ENCODE measurements around the gene BPI. TPM values are rescaled to one million over a fixed set of nuclear protein-coding genes. Genes with fewer than 3 reads are reported as not detected.
"Not testable (repeated sequence)": the region's sequence is repeated elsewhere in the genome, so short reads cannot be mapped to it uniquely, and the experiment has no call there.

BPI gene
- total RNA-seq (10 to 100 TPM in 1 of 2 donors, 1 to 10 TPM in 1; 8.7 to 11.5 TPM), polyA plus RNA-seq (ENCODE audit: insufficient read length in 2 of 2) (1 to 10 TPM in 1 of 2 donors, not detected in 1; 5.0 TPM)
- long read RNA-seq, donor 1: 0 reads
- long read RNA-seq, donor 2: 0 reads
- long read RNA-seq, donor 3: 0 reads
- long read RNA-seq, donor 4, partial matches to known transcripts: 0 of 1 reads
- long read RNA-seq, donor 4, other reads (novel, unspliced or antisense): 0 of 1 reads

DNA sequence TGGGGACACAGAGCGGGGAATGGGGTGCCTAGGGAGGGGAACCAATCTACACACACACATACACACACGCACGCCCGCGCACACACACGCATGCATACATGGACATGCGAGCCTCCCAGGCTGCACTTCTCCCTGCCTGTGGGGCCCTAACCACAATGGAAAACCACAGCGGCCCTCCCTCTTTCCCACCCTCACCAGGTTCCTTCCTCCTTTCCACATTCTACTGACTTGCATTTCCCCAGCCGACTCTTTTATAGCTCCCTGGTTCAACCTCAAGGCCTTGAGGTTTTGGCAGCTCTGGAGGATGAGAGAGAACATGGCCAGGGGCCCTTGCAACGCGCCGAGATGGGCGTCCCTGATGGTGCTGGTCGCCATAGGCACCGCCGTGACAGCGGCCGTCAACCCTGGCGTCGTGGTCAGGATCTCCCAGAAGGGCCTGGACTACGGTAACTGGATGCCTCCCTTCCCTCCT lies at the start of gene BPI:
Gene BPI (plus strand): TSS at position 249 of the 472 bp plus-strand sequence. CDS start 68 bp downstream, at position 317.
- Histone ChIP-seq H3K4me1 (ENCODE audit: control insufficient read depth, insufficient read depth, low read length) (peaks cover 24% of the 10 kb centered on the region), H3K27me3 (ENCODE audit: control insufficient read depth, insufficient read depth, low read length) (no peaks in the 10 kb centered on the region), H3K9me3 (ENCODE audit: control insufficient read depth, insufficient read depth, low read length) (peaks cover 1% of the 10 kb centered on the region), H3K27ac (ENCODE audit: low read depth, low read length) (peak within 1 kb of the TSS; percentile 69), H3K36me3 (ENCODE audit: control insufficient read depth, insufficient read depth, low read length) (no peaks in the 10 kb centered on the region), H3K4me3 (ENCODE audit: low read depth, low read length) (no peak within 1 kb of the TSS)
- no peak for DNase-seq (ENCODE audit: low read depth in 4 of 6, low spot score in 6 of 6)
- 64% methylated on average over 19 of the region's 21 CpGs for WGBS (ENCODE audit: insufficient coverage)

DNA sequence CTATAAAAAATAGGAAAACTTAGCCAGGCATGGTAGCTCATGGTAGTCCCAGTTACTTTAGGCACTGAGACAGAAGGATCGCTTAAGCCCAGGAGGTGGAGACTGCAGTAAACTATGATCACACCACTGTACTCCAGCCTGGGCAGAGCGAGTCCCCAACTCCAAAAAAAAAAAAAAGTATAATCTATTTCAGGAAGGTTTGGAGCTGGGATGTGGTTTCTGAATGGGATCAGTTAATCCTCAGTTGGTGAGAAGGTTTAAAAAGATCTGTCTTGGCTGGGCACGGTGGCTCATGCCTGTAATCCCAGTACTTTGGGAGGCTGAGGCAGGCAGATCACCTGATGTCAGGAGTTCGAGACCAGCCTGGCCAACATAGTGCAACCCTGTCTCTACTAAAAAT lies 49.3 kb upstream of the BPI start:
- H3K9me3 ChIP-seq (ENCODE audit: control insufficient read depth, insufficient read depth, low read length); DNase-seq (ENCODE audit: low read depth in 4 of 6, low spot score in 6 of 6); H3K36me3 ChIP-seq (ENCODE audit: control insufficient read depth, insufficient read depth, low read length); H3K4me3 ChIP-seq (ENCODE audit: low read depth, low read length); H3K27me3 ChIP-seq (ENCODE audit: control insufficient read depth, insufficient read depth, low read length): not testable (repeated sequence)
- peaks cover 27% of the 10 kb centered on the region for H3K4me1 ChIP-seq (ENCODE audit: control insufficient read depth, insufficient read depth, low read length)
- peak overlapping the region; percentile 70 for H3K27ac ChIP-seq (ENCODE audit: low read depth, low read length)
- WGBS (ENCODE audit: insufficient coverage): 94% methylated on average over 2 of the region's 4 CpGs

DNA sequence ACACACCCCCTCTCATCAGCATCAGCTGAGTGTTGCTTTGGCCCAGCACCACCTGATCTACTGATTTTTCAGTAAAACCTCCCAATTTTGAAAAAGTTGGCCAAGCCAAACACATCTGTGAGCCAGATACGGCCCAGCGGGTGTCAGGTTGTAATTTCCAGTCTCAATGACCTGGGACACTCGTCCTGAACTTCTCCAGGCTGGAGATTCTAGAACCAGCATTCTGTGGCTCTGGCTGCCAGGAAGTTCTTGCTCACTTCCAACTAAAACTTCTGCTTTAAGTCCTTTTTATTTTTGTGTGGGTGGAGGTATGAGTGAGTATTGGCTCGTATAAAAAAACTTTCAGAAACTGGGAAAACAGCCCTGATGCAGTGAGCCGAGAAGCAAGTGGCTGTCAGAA lies 48.6 kb upstream of the BPI start:
- Histone ChIP-seq H3K9me3 (ENCODE audit: control insufficient read depth, insufficient read depth, low read length) (no peaks in the 10 kb centered on the region), H3K4me1 (ENCODE audit: control insufficient read depth, insufficient read depth, low read length) (peaks cover 35% of the 10 kb centered on the region), H3K36me3 (ENCODE audit: control insufficient read depth, insufficient read depth, low read length) (no peaks in the 10 kb centered on the region), H3K4me3 (ENCODE audit: low read depth, low read length) (no peak overlapping the region), H3K27ac (ENCODE audit: low read depth, low read length) (peak overlapping the region; percentile 70), H3K27me3 (ENCODE audit: control insufficient read depth, insufficient read depth, low read length) (no peaks in the 10 kb centered on the region)
- WGBS (ENCODE audit: insufficient coverage): 69% methylated on average over 4 of the region's 5 CpGs
- DNase-seq (ENCODE audit: low read depth in 4 of 6, low spot score in 6 of 6): peak in 1 of 6 donors; percentile 65

DNA sequence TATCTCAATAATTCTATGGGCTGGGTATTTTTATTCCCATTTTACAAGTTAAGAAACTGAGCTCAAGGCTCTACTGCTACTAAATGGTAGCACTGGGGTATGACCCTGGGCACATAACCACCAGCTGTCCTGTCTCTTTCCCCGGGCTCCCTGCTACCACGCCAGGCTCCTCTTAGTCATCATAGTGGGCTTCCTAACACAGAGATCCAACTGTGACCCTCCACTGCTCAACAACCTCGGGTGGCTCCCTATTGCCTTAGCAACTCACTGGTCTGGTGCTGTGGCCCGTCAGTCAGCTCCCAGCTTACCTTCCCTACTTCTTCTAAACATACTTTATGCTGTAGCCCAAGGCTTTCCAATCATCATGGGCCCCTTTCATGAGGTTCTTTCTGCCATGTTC lies 47.9 kb upstream of the BPI start:
- no peak overlapping the region for H3K4me3 ChIP-seq (ENCODE audit: low read depth, low read length)
- WGBS (ENCODE audit: insufficient coverage): 88% methylated on average over 4 of the region's 4 CpGs
- H3K27ac ChIP-seq (ENCODE audit: low read depth, low read length): peak overlapping the region; percentile 70
- no peaks in the 10 kb centered on the region for H3K9me3 ChIP-seq (ENCODE audit: control insufficient read depth, insufficient read depth, low read length)
- H3K27me3 ChIP-seq (ENCODE audit: control insufficient read depth, insufficient read depth, low read length): no peaks in the 10 kb centered on the region
- no peaks in the 10 kb centered on the region for H3K36me3 ChIP-seq (ENCODE audit: control insufficient read depth, insufficient read depth, low read length)
- DNase-seq (ENCODE audit: low read depth in 4 of 6, low spot score in 6 of 6): no peak
- peaks cover 39% of the 10 kb centered on the region for H3K4me1 ChIP-seq (ENCODE audit: control insufficient read depth, insufficient read depth, low read length)

DNA sequence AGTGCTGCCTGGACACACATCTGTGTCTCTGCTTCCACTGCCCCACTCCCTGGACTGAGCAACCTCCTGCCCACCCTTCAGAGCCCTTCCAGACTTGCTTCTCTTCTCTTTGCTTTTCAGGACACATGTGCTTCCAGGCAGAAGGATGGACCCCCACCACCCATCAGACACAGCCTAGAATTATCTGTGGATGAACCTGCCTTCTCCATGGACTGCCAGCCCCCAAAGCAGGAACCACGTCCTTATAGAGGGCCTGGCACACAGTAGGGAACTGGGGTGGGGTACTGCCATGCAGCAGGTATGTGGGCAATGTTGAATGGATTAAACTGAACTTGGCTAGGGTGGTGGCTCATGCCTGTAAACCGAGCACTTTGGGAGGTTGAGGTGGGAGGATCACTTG lies 47.0 kb upstream of the BPI start:
- Histone ChIP-seq H3K27ac (ENCODE audit: low read depth, low read length) (no peak overlapping the region), H3K4me1 (ENCODE audit: control insufficient read depth, insufficient read depth, low read length) (peaks cover 41% of the 10 kb centered on the region), H3K4me3 (ENCODE audit: low read depth, low read length) (no peak overlapping the region), H3K36me3 (ENCODE audit: control insufficient read depth, insufficient read depth, low read length) (no peaks in the 10 kb centered on the region), H3K9me3 (ENCODE audit: control insufficient read depth, insufficient read depth, low read length) (no peaks in the 10 kb centered on the region), H3K27me3 (ENCODE audit: control insufficient read depth, insufficient read depth, low read length) (no peaks in the 10 kb centered on the region)
- no peak for DNase-seq (ENCODE audit: low read depth in 4 of 6, low spot score in 6 of 6)
- 80% methylated on average over 1 of the region's 2 CpGs for WGBS (ENCODE audit: insufficient coverage)

DNA sequence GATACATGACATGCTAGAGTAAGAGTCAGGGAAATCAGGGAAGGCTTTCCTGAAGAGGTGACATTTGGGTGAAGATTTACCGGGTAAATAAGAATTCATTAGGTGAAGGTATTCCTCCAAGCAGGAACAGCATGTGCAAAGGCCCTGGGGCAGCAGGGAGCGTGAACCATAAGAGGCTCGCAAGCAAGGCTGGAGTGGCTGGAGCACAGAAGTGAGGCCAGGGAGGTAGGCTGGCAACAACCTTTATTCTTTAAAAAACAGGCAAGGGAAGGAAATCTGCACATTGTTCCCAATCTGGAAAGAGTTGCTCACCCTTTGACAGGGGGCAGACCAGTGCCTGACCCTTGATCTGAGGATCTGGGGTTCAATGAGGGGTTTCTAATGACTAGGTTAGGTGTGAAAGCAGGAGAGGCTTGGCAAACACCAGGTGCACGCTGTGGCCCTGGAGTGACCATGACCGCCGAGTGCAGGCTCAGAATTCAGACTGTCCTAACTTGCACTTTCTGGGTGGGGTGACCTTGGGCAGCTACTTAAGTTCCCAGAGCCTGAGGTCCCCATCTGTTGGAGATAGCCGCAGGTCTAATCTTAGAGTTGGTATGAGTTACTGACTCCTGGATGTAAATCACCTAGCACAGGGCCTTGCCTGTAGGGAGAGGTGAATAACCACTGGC lies 45.3 kb upstream of the BPI start:
- no peak for DNase-seq (ENCODE audit: low read depth in 4 of 6, low spot score in 6 of 6)
- H3K27me3 ChIP-seq (ENCODE audit: control insufficient read depth, insufficient read depth, low read length): no peaks in the 10 kb centered on the region
- peak overlapping the region; percentile 21 for H3K27ac ChIP-seq (ENCODE audit: low read depth, low read length)
- WGBS (ENCODE audit: insufficient coverage): 91% methylated on average over 7 of the region's 7 CpGs
- H3K4me3 ChIP-seq (ENCODE audit: low read depth, low read length): peak overlapping the region; percentile 54
- no peaks in the 10 kb centered on the region for H3K9me3 ChIP-seq (ENCODE audit: control insufficient read depth, insufficient read depth, low read length)
- no peaks in the 10 kb centered on the region for H3K36me3 ChIP-seq (ENCODE audit: control insufficient read depth, insufficient read depth, low read length)
- H3K4me1 ChIP-seq (ENCODE audit: control insufficient read depth, insufficient read depth, low read length): peaks cover 25% of the 10 kb centered on the region

DNA sequence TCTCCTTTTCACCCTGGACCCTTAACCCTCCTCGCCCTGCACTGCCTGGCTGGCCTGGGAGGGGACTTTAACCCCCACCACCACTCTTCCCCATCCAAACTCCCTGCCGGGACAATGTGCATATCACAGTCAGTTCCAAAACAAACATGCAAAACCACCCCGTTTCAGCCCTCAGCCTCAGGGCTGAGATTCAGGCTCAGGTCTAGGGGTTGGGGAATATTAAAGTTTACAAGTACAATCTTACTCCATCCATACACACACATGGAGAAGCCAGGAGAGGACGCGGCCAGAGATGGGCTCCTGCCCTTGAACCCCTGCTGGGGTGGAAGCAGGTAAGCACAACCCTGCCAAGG lies 44.0 kb upstream of the BPI start:
- peak overlapping the region; percentile 54 for H3K4me3 ChIP-seq (ENCODE audit: low read depth, low read length)
- WGBS (ENCODE audit: insufficient coverage): 18% methylated on average over 3 of the region's 5 CpGs
- peak overlapping the region; percentile 92 for H3K27ac ChIP-seq (ENCODE audit: low read depth, low read length)
- DNase-seq (ENCODE audit: low read depth in 4 of 6, low spot score in 6 of 6): peak in 1 of 6 donors; percentile 65
- peaks cover 23% of the 10 kb centered on the region for H3K4me1 ChIP-seq (ENCODE audit: control insufficient read depth, insufficient read depth, low read length)
- H3K27me3 ChIP-seq (ENCODE audit: control insufficient read depth, insufficient read depth, low read length): no peaks in the 10 kb centered on the region
- H3K36me3 ChIP-seq (ENCODE audit: control insufficient read depth, insufficient read depth, low read length): no peaks in the 10 kb centered on the region
- H3K9me3 ChIP-seq (ENCODE audit: control insufficient read depth, insufficient read depth, low read length): no peaks in the 10 kb centered on the region

DNA sequence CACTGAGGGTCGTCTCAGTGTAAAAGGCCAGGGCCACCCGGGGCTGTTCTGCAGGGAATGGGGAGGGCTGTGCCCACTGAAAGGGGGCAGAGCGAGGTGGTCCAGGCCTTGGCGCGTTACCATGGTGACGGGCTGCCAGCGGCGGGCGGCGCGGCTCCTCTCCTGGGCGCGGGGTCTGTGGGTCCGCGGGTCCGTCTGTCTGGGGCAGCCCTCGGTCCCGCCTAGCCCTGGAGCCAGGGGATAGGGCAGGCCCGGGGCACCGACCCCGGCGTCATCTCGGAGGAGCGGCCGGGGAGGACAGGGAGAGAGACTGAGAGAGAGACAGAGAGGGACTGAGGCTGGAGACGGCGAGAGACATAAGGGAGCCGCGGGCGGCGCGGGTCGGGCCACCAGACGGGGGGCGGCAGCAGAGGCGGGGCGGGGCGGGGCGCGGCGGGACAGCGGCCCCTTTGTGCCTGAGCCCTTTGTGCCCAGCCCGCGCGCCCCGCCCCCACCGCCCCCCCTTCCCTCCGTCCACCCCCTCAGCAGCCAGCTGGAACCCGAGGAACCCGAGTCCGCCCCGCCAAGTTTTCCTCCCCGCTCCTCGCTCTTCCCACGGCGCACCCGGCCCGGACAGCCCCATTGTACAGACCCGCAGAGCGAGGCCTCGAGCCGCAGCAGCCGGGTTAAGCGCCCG lies 43.4 kb upstream of the BPI start, which contains the start of gene KIAA1755:
Gene KIAA1755 (minus strand): TSS at position 358 of the 676 bp plus-strand sequence. CDS start 235 bp downstream, at position 123.
- H3K27me3 ChIP-seq (ENCODE audit: control insufficient read depth, insufficient read depth, low read length): no peaks in the 10 kb centered on the region
- WGBS (ENCODE audit: insufficient coverage): under 1% methylated on average over 45 of the region's 65 CpGs
- H3K4me3 ChIP-seq (ENCODE audit: low read depth, low read length): peak within 1 kb of the TSS; percentile 54
- H3K4me1 ChIP-seq (ENCODE audit: control insufficient read depth, insufficient read depth, low read length): peaks cover 23% of the 10 kb centered on the region
- H3K9me3 ChIP-seq (ENCODE audit: control insufficient read depth, insufficient read depth, low read length): no peaks in the 10 kb centered on the region
- H3K36me3 ChIP-seq (ENCODE audit: control insufficient read depth, insufficient read depth, low read length): no peaks in the 10 kb centered on the region
- peak within 1 kb of the TSS; percentile 92 for H3K27ac ChIP-seq (ENCODE audit: low read depth, low read length)
- DNase-seq (ENCODE audit: low read depth in 4 of 6, low spot score in 6 of 6): peak in 2 of 6 donors; percentile 76 to 77

DNA sequence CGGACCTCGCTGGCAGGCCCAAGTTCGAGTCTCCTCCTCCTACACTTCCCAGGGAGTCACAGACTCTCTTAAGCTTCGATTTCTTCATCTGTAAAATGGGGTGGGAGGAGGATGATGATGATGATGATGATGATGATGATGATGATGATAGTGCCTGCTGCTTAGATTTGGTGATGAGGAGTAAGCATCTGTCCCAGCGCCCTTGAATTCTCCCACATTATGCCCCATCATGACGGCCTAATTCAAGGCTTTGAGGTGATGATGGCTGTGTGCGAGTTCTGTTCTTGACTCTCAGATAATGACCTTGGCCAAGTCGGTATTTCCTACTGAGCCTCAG lies 42.9 kb upstream of the BPI start:
- 100% methylated on average over 2 of the region's 8 CpGs for WGBS (ENCODE audit: insufficient coverage)
- DNase-seq (ENCODE audit: low read depth in 4 of 6, low spot score in 6 of 6): no peak
- no peaks in the 10 kb centered on the region for H3K9me3 ChIP-seq (ENCODE audit: control insufficient read depth, insufficient read depth, low read length)
- H3K36me3 ChIP-seq (ENCODE audit: control insufficient read depth, insufficient read depth, low read length): no peaks in the 10 kb centered on the region
- H3K4me3 ChIP-seq (ENCODE audit: low read depth, low read length): peak overlapping the region; percentile 31
- H3K27ac ChIP-seq (ENCODE audit: low read depth, low read length): peak overlapping the region; percentile 76
- no peaks in the 10 kb centered on the region for H3K27me3 ChIP-seq (ENCODE audit: control insufficient read depth, insufficient read depth, low read length)
- peaks cover 23% of the 10 kb centered on the region for H3K4me1 ChIP-seq (ENCODE audit: control insufficient read depth, insufficient read depth, low read length)

All from spinal cord (tissue), 10 donors.